Renal cortex interstitium (tissue), 11 donors: Measurements from ENCODE around the gene ANK3. TPM values are rescaled to one million over a fixed set of nuclear protein-coding genes. Genes with fewer than 3 reads are reported as not detected.

Experiments used
- DNase-seq, 11 donors: peaks; one replicate each; pipeline ENCODE4 v3.0.0-alpha.2; 2013; ENCODE audit warnings: low read depth in 9 of 11, low spot score in 4 of 11; ENCODE audit errors: extremely low read depth in 1 of 11
- polyA plus RNA-seq, 3 donors: library from polyadenylated mRNA; unstranded; fragments of 120-200 nt; gene quantifications; one replicate each; pipeline ENCODE4 v1.2.1, GENCODE V29; 2013; ENCODE audit not compliant: insufficient read length in 3 of 3

The ANK3 gene
- polyA plus RNA-seq, 3 donors = 135 to 178 (median 163) TPM

- no peak for DNase-seq
Observed at GRCh38 chr10:60141896-60142559, 247.6 kb downstream of the ANK3 start.

DNA sequence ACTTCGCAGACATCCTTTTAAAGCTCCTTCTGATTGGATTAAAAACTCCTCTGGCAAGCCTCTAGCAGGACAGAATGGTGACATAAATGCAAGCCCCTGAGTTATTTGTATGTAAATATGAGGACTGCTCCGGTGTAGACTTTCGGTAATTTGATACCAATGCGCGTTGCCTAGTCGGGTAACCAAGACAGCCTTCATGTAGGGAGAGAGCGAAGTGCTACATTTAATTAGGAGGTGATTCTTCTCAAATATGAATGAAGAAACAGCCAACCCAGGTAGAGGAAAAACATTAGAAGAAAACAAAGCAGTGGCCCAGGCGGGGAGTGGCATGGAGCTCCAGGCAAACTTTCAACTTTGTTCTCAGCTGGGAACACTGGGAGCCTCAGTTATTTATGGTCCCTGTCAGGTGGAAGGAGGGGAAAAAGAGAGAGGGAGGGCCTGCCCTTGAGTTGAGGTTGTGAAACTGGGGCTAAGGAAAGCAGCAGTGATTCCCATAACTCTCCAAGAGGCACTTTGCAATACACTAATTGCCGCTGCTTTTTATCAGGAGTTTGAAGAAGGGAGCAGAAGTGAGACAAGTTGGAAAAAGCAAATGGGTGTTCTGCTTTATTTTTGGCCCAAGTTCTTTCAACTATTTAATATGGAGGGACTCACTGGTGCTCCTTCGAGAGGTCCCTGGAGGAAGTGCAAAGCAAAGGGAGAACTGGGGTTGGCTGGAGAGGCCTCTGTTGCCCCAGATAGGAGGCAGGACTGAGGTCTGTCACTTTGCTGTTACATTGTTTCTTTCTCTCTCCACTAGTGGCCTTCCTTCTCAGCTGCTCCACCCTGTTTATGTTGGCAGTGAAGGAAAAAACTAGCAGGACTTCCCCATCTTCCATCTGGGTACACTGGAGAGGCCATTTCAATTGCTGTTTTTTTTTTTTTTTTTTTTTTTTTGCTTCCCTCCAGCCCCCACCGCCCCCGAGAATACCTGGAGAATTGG is 248.7 kb downstream of the ANK3 start:
- DNase-seq = peak; percentile 61 to 90 (median 78)

- DNase-seq = peak in 1 of 11 donors; percentile 18
Observed at GRCh38 chr10:60139798-60140566, 249.7 kb downstream of the ANK3 start.

- DNase-seq = no peak
Observed at GRCh38 chr10:60139290-60139689, 250.4 kb downstream of the ANK3 start.

DNA sequence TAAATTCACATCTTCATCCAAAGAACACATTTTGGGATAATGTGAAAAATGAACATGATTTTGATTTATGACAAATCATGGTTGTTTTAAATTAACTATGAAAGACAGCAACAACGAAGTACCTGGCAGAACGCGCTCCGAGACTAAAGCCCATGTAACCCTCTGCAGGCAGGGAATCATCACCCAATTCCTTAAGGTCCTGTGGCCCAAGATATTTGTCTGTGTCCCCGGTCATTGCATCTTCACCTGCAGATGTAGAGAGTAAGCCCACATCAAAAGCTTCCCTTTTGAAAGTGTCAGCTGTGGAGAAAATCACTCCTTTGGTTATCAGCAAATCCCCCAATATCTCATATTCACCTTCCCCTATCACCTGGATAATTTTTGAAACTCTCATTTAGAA is 250.8 kb downstream of the ANK3 start:
- DNase-seq = no peak

GRCh38 chr10:60138026-60138425 is 251.6 kb downstream of the ANK3 start:
- DNase-seq = no peak

DNA sequence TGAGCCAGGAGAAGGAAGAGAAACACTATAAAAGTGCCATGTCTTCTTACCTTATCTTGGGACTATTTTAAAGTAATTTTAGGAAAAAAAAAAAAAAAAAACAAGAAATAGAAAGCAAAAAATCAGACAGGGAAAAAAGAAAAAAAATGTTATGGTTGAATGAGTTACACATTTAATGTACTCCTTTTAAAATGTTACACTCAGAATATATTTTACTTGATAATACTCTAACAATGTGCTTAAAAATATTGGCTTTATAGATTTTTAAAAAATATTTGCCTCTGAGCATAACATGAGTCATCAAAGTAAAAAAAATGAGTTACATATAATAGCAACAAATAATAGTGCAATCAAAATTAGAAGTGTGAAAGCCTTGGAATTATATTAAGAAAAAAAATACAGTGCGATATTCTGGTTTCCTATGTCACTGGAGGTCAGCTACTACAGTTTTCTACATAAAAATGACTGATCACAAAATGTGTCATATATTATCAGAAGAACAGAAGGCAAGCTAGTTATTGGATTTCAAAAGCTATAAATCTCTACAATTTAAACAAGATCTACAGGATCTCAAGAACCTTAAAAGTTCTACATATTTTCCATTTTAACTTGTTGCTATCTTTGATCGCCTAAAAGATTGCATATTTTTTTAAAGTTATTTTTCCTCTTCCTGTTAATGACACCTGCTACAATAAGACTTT is 252.2 kb downstream of the ANK3 start:
- DNase-seq = no peak

DNA sequence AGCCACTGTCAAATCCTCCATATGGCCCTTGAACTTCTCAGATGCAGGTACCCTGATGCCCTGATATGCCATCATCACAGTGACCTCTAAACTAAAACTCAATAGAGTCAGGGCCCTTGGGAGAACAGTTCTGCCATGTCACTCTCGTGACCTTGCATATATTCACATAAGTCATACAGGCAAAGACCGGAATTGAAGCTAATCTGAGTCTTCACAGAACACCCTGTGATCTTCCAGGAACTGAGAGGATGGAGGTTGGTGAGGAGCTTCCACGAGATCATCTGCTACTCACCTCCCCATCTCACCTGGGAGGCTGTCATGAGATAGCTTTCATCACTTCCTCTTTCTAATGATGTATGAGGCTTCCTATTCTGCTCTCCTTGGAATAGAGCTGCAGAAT is 254.7 kb downstream of the ANK3 start:
- DNase-seq = no peak

GRCh38 chr10:60134548-60134947 is 255.1 kb downstream of the ANK3 start:
- no peak for DNase-seq

DNA sequence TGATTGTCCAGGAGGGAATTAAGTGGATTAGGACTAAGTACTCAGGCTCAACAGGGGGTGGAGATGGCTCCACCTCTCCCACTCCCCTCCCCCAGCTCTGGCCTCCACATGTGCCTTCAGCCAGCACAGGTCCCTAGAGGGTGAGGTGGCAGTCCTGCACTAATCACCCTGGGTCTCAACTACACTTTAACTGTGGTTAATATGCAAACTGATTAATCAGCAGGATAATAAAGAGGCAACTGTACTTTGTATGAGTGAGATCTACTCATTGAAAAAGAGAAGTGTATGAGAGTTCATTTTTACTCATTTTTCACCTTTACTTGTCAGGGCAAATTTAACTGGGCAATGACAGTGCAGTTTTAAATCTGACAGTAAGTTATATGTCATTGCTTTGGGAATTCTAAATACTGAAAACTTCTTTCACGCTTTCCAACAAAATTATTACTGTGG is 259.5 kb downstream of the ANK3 start:
- no peak for DNase-seq

DNA sequence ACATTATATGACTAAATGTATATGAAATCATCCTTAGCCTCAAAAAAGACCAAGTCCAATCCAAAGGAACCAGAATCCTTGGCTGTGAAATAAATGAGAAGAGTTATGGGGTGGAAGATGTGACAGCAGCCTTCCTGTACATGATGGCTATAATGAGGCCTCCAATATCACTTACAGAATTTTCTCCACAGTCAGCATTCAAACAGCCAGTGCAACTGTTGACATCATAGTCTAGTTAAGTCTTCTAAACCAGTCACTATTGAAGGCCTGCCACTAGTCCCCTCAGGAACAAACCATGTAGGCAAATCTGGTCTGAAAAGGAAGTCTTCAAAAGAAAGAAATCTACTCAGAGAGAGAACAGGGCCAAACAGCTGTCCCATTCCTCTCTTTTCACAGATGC is 263.8 kb downstream of the ANK3 start:
- no peak for DNase-seq

GRCh38 chr10:60124536-60124935 is 265.1 kb downstream of the ANK3 start:
- DNase-seq = no peak

- DNase-seq = no peak
Observed at GRCh38 chr10:60123668-60124067, 266.0 kb downstream of the ANK3 start.

- no peak for DNase-seq
Observed at GRCh38 chr10:60123172-60123571, 266.5 kb downstream of the ANK3 start.

DNA sequence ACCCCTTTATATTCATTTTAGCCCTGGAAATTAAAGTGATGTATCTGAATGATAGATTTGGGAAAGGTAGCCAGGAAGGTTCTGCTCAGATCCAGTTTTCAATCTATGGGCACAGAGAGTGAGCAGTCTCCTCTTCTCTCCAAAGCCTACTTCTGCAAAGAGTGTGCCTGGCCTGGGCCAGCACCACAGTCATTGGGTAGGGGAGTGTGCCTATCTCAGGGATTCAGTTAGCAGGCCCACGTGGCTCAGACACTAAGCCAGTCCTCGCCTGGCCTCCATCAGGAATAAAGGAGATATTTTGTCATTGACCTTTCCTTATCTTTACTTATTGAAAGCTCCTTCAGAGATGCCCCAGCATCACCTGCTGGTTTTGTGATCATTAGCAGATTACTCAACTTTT is 267.5 kb downstream of the ANK3 start:
- DNase-seq = no peak

DNA sequence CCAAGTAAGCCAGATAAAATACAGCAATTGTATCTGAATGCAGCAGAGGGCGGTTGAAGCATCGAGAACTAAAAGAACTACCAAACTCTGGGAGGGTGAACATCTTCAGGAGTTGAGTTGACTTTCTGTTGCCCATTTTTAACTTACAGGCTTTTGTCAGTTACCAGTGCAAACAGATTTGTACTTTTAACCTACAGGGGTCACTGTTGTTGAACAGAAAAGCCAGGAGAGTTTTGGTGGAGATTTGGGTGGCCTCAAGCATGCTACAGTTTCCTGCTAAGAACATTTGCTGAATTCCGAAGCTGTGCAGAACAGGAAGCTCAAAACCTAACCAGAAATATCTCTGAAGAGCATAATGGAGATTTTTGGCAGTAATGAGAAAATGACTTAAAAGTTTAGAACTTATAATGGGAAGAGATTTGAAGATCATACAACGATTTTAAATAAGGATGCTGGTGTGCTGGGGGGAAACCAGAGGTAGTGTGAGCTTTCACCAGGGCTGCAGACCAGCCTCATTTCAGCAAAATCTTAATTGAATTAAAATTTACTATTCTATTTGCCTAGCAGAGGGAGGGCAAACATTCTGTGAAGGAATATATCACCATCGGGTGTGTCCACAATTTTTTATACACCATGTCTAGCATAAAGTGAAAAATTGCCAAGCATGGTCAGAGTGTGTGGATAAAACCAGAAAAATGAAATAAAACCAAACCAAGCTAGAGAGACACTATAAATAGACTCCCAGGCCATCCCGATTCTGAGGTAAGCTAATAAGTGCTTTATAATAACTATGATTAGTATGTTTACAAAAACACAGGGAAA is 274.7 kb downstream of the ANK3 start:
- peak in 3 of 11 donors; percentile 28 to 55 (median 46) for DNase-seq

- no peak for DNase-seq
Observed at GRCh38 chr10:60110739-60111138, 278.9 kb downstream of the ANK3 start.

DNA sequence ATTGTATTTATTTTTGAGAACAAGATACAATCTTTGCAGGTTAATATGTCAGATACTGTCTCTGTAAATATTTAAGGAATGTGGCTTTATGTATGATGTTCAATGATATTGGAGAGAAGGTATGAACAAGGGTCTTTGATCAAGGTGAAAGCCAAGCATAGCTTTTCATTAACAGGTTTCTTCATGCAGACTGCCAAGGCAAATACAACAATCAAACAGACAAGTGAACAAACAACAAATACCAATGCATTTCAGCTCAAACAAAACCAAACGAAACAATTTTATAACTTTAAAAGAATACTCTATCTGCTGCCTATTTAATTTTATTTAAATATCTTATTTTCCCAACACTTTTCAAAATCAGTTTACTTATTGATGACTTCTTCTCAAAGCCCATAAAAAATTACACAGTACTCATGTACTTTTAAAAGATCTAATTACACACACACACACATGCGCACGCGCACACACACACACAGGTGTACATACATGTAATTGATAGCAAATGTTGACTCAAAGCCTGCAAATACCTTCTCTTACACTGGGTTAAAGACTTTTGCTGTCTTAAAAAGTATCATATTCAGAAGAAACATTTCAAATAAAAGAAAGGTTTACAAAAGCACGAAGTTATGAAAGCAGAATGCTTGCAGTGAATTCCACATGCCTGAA is 282.2 kb downstream of the ANK3 start:
- no peak for DNase-seq
